SK-N-SH (cell line): ENCODE data around the gene TMEM147.

Experiments
- CTCF ChIP-seq: fragments of 200-600 bp; sonication (generic); IDR thresholded peaks from 2 replicates; pipeline ENCODE4 v1.6.1; 2017; ENCODE audit warnings: antibody characterized with exemption, mild to moderate bottlenecking, moderate library complexity
- EZH2phosphoT487 ChIP-seq: fragments of 200-600 bp; sonication (generic); IDR thresholded peaks from 2 replicates; pipeline ENCODE4 v1.6.1; 2017; ENCODE audit warnings: low read depth, mixed run types, mild to moderate bottlenecking, antibody characterized with exemption, moderate library complexity, borderline replicate concordance
- POLR2AphosphoS5 ChIP-seq: IDR thresholded peaks from 2 replicates; pipeline ENCODE4 v1.6.1; 2012; ENCODE audit warnings: low read depth, low read length
- RAD21 ChIP-seq: IDR thresholded peaks from 2 replicates; pipeline ENCODE4 v1.6.1; 2012; ENCODE audit warnings: mild to moderate bottlenecking, low read length
- REST ChIP-seq: IDR thresholded peaks from 2 replicates; pipeline ENCODE4 v1.6.1; 2012; ENCODE audit warnings: mild to moderate bottlenecking, low read depth, low read length, moderate library complexity
- RFX5 ChIP-seq: IDR thresholded peaks from 2 replicates; pipeline ENCODE4 v1.6.1; 2012; ENCODE audit warnings: mild to moderate bottlenecking, improper control_type of control experiment, low read length
- RXRA ChIP-seq: IDR thresholded peaks from 2 replicates; pipeline ENCODE4 v1.4.0; 2012; ENCODE audit warnings: low read depth, mild to moderate bottlenecking, borderline replicate concordance
- TAF1 ChIP-seq: IDR thresholded peaks from 2 replicates; pipeline ENCODE4 v1.6.1; 2012; ENCODE audit warnings: low read depth, mild to moderate bottlenecking, low read length, moderate library complexity, borderline replicate concordance
- TF ChIP-seq, protein P1 (sequence below): fragments of 150-350 bp; IDR thresholded peaks from 2 replicates; pipeline ENCODE4 v1.6.1; 2017; ENCODE audit warnings: antibody characterized with exemption, low read length, low read depth, borderline replicate concordance

DNA sequence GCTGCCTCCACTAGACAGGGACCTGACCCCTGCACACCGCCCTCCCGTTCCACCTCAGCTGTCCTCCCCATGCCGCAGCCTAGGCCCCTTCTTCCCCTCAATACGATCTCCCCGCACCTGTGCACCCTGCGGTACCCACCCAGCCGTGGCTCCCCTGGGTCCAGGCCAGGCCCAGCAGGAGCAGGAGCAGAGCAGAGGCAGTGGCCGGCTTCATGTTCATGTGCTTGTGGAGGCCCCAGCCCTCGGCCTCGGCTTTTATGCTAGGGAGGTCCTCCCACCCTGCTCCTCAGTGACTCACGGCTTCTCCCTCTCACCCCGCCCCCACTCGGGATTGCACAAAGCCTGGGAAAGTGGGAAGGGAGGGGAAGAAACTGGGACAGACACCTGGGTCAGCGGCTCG is 43.7 kb upstream of the TMEM147 start:
- TF ChIP-seq TAF1 = no peak
- no peak for TF ChIP-seq RAD21
- TF ChIP-seq, protein P1, sequence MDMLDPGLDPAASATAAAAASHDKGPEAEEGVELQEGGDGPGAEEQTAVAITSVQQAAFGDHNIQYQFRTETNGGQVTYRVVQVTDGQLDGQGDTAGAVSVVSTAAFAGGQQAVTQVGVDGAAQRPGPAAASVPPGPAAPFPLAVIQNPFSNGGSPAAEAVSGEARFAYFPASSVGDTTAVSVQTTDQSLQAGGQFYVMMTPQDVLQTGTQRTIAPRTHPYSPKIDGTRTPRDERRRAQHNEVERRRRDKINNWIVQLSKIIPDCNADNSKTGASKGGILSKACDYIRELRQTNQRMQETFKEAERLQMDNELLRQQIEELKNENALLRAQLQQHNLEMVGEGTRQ = no peak
- no peak for TF ChIP-seq CTCF
- TF ChIP-seq EZH2phosphoT487 = no peak
- TF ChIP-seq RXRA = no peak
- no peak for TF ChIP-seq RFX5
- TF ChIP-seq REST = no peak
- no peak for TF ChIP-seq POLR2AphosphoS5
